ENCODE data around the gene ICE2.

DNA sequence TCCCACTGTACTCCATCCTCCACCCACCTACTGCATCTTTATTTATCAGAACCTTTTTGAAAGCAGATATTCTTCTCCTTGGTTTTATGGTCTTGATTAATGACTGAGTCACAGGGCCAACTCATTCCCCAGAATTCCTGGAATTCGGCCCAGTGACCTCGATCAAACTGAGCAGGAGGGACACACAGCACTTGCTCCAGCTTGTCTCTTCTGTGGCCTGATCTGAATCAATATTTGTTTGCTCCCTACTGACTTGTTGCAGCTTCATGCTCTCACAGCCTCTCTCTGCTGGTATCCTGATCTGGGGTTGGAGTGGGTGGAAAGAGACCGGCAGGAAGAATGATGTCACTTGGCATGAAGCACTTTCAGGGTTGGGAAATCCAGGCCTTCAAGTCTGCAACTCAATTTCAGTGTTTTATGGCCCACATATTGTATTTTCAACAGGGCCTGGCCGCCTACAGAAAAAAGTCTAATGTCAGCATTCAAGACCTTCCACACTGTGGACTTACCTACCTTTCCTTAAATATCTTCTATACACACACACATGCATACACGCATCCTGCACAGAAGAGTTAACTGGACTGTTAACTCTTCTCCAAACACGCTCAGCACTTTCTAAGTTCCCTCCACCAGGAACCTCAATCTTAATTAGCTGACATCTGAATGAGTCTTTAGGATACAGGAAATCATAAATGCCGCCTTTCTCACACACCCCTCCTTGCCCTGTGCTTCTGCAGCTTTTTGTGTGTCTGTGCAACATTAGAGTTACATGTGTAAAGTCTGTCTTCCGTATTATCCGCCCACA is 85.8 kb downstream of the ICE2 start:
- TF ChIP-seq, protein P1, sequence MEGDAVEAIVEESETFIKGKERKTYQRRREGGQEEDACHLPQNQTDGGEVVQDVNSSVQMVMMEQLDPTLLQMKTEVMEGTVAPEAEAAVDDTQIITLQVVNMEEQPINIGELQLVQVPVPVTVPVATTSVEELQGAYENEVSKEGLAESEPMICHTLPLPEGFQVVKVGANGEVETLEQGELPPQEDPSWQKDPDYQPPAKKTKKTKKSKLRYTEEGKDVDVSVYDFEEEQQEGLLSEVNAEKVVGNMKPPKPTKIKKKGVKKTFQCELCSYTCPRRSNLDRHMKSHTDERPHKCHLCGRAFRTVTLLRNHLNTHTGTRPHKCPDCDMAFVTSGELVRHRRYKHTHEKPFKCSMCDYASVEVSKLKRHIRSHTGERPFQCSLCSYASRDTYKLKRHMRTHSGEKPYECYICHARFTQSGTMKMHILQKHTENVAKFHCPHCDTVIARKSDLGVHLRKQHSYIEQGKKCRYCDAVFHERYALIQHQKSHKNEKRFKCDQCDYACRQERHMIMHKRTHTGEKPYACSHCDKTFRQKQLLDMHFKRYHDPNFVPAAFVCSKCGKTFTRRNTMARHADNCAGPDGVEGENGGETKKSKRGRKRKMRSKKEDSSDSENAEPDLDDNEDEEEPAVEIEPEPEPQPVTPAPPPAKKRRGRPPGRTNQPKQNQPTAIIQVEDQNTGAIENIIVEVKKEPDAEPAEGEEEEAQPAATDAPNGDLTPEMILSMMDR (IDR thresholded peaks at IDR 0.05) = no peak
- peak in 1 of 4 donors; percentile 20 for TF ChIP-seq POLR2A (IDR thresholded peaks at IDR 0.05)

Measured in stomach (tissue), 4 donors.